Suprapubic skin (tissue), 4 donors: ENCODE results near the gene ELANE.

ENCODE experiments used
- EP300 ChIP-seq: sonication (generic); formaldehyde crosslinking; IDR thresholded peaks from one replicate; pipeline ENCODE4 v1.6.1; 2017; ENCODE audit warnings: antibody characterized with exemption
- POLR2A ChIP-seq, 2 donors: fragments of 450-650 bp; IDR thresholded peaks; one replicate each; pipeline ENCODE4 v1.6.1; 2017; ENCODE audit warnings: antibody characterized with exemption in 2 of 2, mild to moderate bottlenecking in 2 of 2, moderate library complexity in 2 of 2
- POLR2AphosphoS5 ChIP-seq, 3 donors: sonication (generic); formaldehyde crosslinking; IDR thresholded peaks; one replicate each; pipeline ENCODE4 v1.6.1; 2017; ENCODE audit warnings: antibody characterized with exemption in 3 of 3
- TF ChIP-seq, protein P1 (sequence below), 2 donors: fragments of 200-600 bp in 1 of 2; fragments of 450-650 bp in 1 of 2; sonication (generic) in 1 of 2; IDR thresholded peaks; one replicate each; pipeline ENCODE4 v1.5.1; 2016 to 2019; ENCODE audit warnings: antibody characterized with exemption in 2 of 2, mild to moderate bottlenecking in 1 of 2, moderate library complexity in 1 of 2

DNA sequence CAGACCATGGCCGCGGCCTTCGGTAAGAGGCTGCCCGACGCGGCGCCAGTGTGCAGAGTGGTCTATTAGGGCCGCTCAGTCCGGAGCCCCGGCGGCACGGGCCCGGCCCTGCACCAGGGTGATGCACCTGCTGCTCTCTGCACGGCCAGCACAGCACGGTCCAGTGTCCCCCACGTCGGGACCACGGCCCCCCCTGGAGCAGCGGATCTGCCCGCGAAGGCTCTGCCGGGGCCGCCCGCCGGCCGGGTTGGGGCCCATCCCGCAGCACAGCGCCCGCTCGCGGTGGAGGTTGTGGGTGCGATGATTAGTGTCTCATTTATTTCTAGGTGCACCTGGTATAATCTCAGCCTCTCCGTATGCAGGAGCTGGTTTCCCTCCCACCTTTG is 46.9 kb upstream of the ELANE start:
- TF ChIP-seq, protein P1, sequence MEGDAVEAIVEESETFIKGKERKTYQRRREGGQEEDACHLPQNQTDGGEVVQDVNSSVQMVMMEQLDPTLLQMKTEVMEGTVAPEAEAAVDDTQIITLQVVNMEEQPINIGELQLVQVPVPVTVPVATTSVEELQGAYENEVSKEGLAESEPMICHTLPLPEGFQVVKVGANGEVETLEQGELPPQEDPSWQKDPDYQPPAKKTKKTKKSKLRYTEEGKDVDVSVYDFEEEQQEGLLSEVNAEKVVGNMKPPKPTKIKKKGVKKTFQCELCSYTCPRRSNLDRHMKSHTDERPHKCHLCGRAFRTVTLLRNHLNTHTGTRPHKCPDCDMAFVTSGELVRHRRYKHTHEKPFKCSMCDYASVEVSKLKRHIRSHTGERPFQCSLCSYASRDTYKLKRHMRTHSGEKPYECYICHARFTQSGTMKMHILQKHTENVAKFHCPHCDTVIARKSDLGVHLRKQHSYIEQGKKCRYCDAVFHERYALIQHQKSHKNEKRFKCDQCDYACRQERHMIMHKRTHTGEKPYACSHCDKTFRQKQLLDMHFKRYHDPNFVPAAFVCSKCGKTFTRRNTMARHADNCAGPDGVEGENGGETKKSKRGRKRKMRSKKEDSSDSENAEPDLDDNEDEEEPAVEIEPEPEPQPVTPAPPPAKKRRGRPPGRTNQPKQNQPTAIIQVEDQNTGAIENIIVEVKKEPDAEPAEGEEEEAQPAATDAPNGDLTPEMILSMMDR (IDR thresholded peaks at IDR 0.05), result peak in 1 of 2 donors; percentile 34
- TF ChIP-seq POLR2AphosphoS5 (IDR thresholded peaks at IDR 0.05), result no peak
- TF ChIP-seq POLR2A (IDR thresholded peaks at IDR 0.05), result no peak
- no peak for TF ChIP-seq EP300
